Nephron (organoid): ENCODE results near the gene SERGEF.

Source experiments
- H3K27ac Mint-ChIP-seq, 3 experiments: 2 replicates each; pipeline ENCODE4 v1.8.0; 2020; ENCODE audit warnings: mixed read lengths in 3 of 3, mild to moderate bottlenecking in 2 of 3, moderate library complexity in 1 of 3
- H3K27me3 Mint-ChIP-seq: 2 replicates; pipeline ENCODE4 v1.8.0; 2021; ENCODE audit warnings: low read depth, mild to moderate bottlenecking, moderate library complexity, mixed read lengths
- H3K36me3 Mint-ChIP-seq: 2 replicates; pipeline ENCODE4 v1.8.0; 2020; ENCODE audit warnings: low read depth, mixed read lengths
- H3K4me1 Mint-ChIP-seq: 2 replicates; pipeline ENCODE4 v1.8.0; 2020; ENCODE audit warnings: mixed read lengths
- H3K4me3 Mint-ChIP-seq, 3 experiments: 2 replicates each; pipeline ENCODE4 v1.8.0; 2020; ENCODE audit warnings: mild to moderate bottlenecking in 3 of 3, mixed read lengths in 3 of 3, moderate library complexity in 2 of 3
- H3K9me3 Mint-ChIP-seq: 2 replicates; pipeline ENCODE4 v1.8.0; 2020; ENCODE audit warnings: mixed read lengths
- CTCF ChIP-seq, 3 experiments: fragments of 200-600 bp; sonication (generic); IDR thresholded peaks; one replicate each; pipeline ENCODE4 v1.5.0; 2021; ENCODE audit warnings: antibody characterized with exemption in 3 of 3; ENCODE audit not compliant: unreplicated experiment in 3 of 3

The SERGEF gene

GRCh38 chr11:17769218-17769617, 243.6 kb downstream of the SERGEF start:
- TF ChIP-seq CTCF (IDR thresholded peaks at IDR 0.05; ENCODE audit: unreplicated experiment in 3 of 3) = no peak
- no peaks in the 10 kb centered on the region for H3K36me3 Mint-ChIP-seq
- H3K4me1 Mint-ChIP-seq = no peaks in the 10 kb centered on the region
- H3K9me3 Mint-ChIP-seq = no peaks in the 10 kb centered on the region
- no peak overlapping the region for H3K4me3 Mint-ChIP-seq
- H3K27me3 Mint-ChIP-seq = peaks cover 11% of the 10 kb centered on the region
- H3K27ac Mint-ChIP-seq = no peak overlapping the region

GRCh38 chr11:17768547-17768946, 244.3 kb downstream of the SERGEF start:
- Mint-ChIP-seq H3K9me3 (no peaks in the 10 kb centered on the region), H3K27me3 (peaks cover 12% of the 10 kb centered on the region), H3K4me3 (no peak overlapping the region), H3K27ac (no peak overlapping the region), H3K36me3 (no peaks in the 10 kb centered on the region), H3K4me1 (no peaks in the 10 kb centered on the region)
- no peak for TF ChIP-seq CTCF (IDR thresholded peaks at IDR 0.05; ENCODE audit: unreplicated experiment in 3 of 3)

GRCh38 chr11:17767914-17768313, 244.9 kb downstream of the SERGEF start:
- peaks cover 12% of the 10 kb centered on the region for H3K27me3 Mint-ChIP-seq
- H3K9me3 Mint-ChIP-seq = no peaks in the 10 kb centered on the region
- no peak overlapping the region for H3K4me3 Mint-ChIP-seq
- TF ChIP-seq CTCF (IDR thresholded peaks at IDR 0.05; ENCODE audit: unreplicated experiment in 3 of 3) = no peak
- H3K36me3 Mint-ChIP-seq = no peaks in the 10 kb centered on the region
- no peak overlapping the region for H3K27ac Mint-ChIP-seq
- H3K4me1 Mint-ChIP-seq = no peaks in the 10 kb centered on the region

GRCh38 chr11:17767301-17767885, 245.5 kb downstream of the SERGEF start:
- H3K9me3 Mint-ChIP-seq = no peaks in the 10 kb centered on the region
- H3K27ac Mint-ChIP-seq = no peak overlapping the region
- H3K4me3 Mint-ChIP-seq = no peak overlapping the region
- no peaks in the 10 kb centered on the region for H3K4me1 Mint-ChIP-seq
- no peaks in the 10 kb centered on the region for H3K36me3 Mint-ChIP-seq
- TF ChIP-seq CTCF (IDR thresholded peaks at IDR 0.05; ENCODE audit: unreplicated experiment in 3 of 3) = no peak
- H3K27me3 Mint-ChIP-seq = peaks cover 16% of the 10 kb centered on the region

- Mint-ChIP-seq H3K9me3 (no peaks in the 10 kb centered on the region), H3K4me3 (no peak overlapping the region), H3K27me3 (peaks cover 16% of the 10 kb centered on the region), H3K4me1 (no peaks in the 10 kb centered on the region), H3K36me3 (no peaks in the 10 kb centered on the region), H3K27ac (no peak overlapping the region)
- TF ChIP-seq CTCF (IDR thresholded peaks at IDR 0.05; ENCODE audit: unreplicated experiment in 3 of 3) = no peak
Measured at GRCh38 chr11:17766590-17766989, 246.3 kb downstream of the SERGEF start.

GRCh38 chr11:17766073-17766359, 246.8 kb downstream of the SERGEF start:
- Mint-ChIP-seq H3K36me3 (no peaks in the 10 kb centered on the region), H3K4me3 (no peak overlapping the region), H3K27ac (no peak overlapping the region), H3K27me3 (peaks cover 21% of the 10 kb centered on the region), H3K4me1 (no peaks in the 10 kb centered on the region), H3K9me3 (no peaks in the 10 kb centered on the region)
- TF ChIP-seq CTCF (IDR thresholded peaks at IDR 0.05; ENCODE audit: unreplicated experiment in 3 of 3) = no peak
